ENCODE measurements around the gene UBN1.

The UBN1 gene

GRCh38 chr16:4836727-4837126 is 10.6 kb upstream of the UBN1 start:
- Mint-ChIP-seq H3K4me3 (no peak overlapping the region), H3K9me3 (no peaks in the 10 kb centered on the region), H3K36me3 (peaks cover 64% of the 10 kb centered on the region), H3K4me1 (peaks cover 13% of the 10 kb centered on the region), H3K27ac (no peak overlapping the region), H3K27me3 (no peaks in the 10 kb centered on the region)
- ATAC-seq: no peak

- H3K9me3 Mint-ChIP-seq: no peaks in the 10 kb centered on the region
- H3K27ac Mint-ChIP-seq: peak overlapping the region; percentile 27
- no peaks in the 10 kb centered on the region for H3K27me3 Mint-ChIP-seq
- H3K36me3 Mint-ChIP-seq: peaks cover 54% of the 10 kb centered on the region
- ATAC-seq: no peak
- H3K4me1 Mint-ChIP-seq: peaks cover 8% of the 10 kb centered on the region
- H3K4me3 Mint-ChIP-seq: no peak overlapping the region
These were observed 9.4 kb upstream of the UBN1 start for GRCh38 chr16:4837733-4838501.

- Mint-ChIP-seq H3K4me1 (no peaks in the 10 kb centered on the region), H3K27me3 (no peaks in the 10 kb centered on the region), H3K9me3 (no peaks in the 10 kb centered on the region), H3K27ac (no peak overlapping the region), H3K36me3 (peaks cover 58% of the 10 kb centered on the region), H3K4me3 (no peak overlapping the region)
- no peak for ATAC-seq
These were observed 7.3 kb upstream of the UBN1 start for GRCh38 chr16:4839942-4840341.

GRCh38 chr16:4840984-4841383 is 6.3 kb upstream of the UBN1 start:
- Mint-ChIP-seq H3K27ac (no peak overlapping the region), H3K4me3 (no peak overlapping the region), H3K36me3 (peaks cover 59% of the 10 kb centered on the region), H3K27me3 (no peaks in the 10 kb centered on the region), H3K4me1 (peaks cover 9% of the 10 kb centered on the region), H3K9me3 (no peaks in the 10 kb centered on the region)
- no peak for ATAC-seq

GRCh38 chr16:4846503-4846900 is 779 bp upstream of the UBN1 start:
- peak overlapping the region; percentile 96 for H3K27ac Mint-ChIP-seq
- H3K27me3 Mint-ChIP-seq: no peaks in the 10 kb centered on the region
- peaks cover 35% of the 10 kb centered on the region for H3K4me1 Mint-ChIP-seq
- peak; percentile 35 for ATAC-seq
- no peaks in the 10 kb centered on the region for H3K9me3 Mint-ChIP-seq
- peak overlapping the region; percentile 87 for H3K4me3 Mint-ChIP-seq
- peaks cover 12% of the 10 kb centered on the region for H3K36me3 Mint-ChIP-seq

GRCh38 chr16:4847774-4848587 is 700 bp downstream of the UBN1 start:
- Mint-ChIP-seq H3K9me3 (no peaks in the 10 kb centered on the region), H3K4me1 (peaks cover 45% of the 10 kb centered on the region), H3K27me3 (no peaks in the 10 kb centered on the region), H3K4me3 (peak overlapping the region; percentile 90), H3K36me3 (peaks cover 15% of the 10 kb centered on the region), H3K27ac (peak overlapping the region; percentile 96)
- peak; percentile 45 for ATAC-seq

GRCh38 chr16:4850211-4850610 is 2.9 kb downstream of the UBN1 start:
- H3K36me3 Mint-ChIP-seq: peaks cover 20% of the 10 kb centered on the region
- no peak for ATAC-seq
- H3K27ac Mint-ChIP-seq: no peak overlapping the region
- peaks cover 44% of the 10 kb centered on the region for H3K4me1 Mint-ChIP-seq
- no peaks in the 10 kb centered on the region for H3K9me3 Mint-ChIP-seq
- H3K4me3 Mint-ChIP-seq: no peak overlapping the region
- H3K27me3 Mint-ChIP-seq: no peaks in the 10 kb centered on the region

- Mint-ChIP-seq H3K36me3 (peaks cover 24% of the 10 kb centered on the region), H3K27me3 (no peaks in the 10 kb centered on the region), H3K9me3 (no peaks in the 10 kb centered on the region), H3K4me3 (no peak overlapping the region), H3K27ac (no peak overlapping the region), H3K4me1 (peaks cover 32% of the 10 kb centered on the region)
- ATAC-seq: no peak
These were observed 5.1 kb downstream of the UBN1 start for GRCh38 chr16:4852221-4852872.

- peaks cover 52% of the 10 kb centered on the region for H3K36me3 Mint-ChIP-seq
- H3K9me3 Mint-ChIP-seq: no peaks in the 10 kb centered on the region
- peaks cover 18% of the 10 kb centered on the region for H3K4me1 Mint-ChIP-seq
- no peak overlapping the region for H3K27ac Mint-ChIP-seq
- H3K27me3 Mint-ChIP-seq: no peaks in the 10 kb centered on the region
- ATAC-seq: no peak
- no peak overlapping the region for H3K4me3 Mint-ChIP-seq
These were observed 8.1 kb downstream of the UBN1 start for GRCh38 chr16:4855371-4855770.

- peaks cover 17% of the 10 kb centered on the region for H3K4me1 Mint-ChIP-seq
- H3K27ac Mint-ChIP-seq: no peak overlapping the region
- ATAC-seq: no peak
- peaks cover 56% of the 10 kb centered on the region for H3K36me3 Mint-ChIP-seq
- H3K27me3 Mint-ChIP-seq: no peaks in the 10 kb centered on the region
- no peak overlapping the region for H3K4me3 Mint-ChIP-seq
- no peaks in the 10 kb centered on the region for H3K9me3 Mint-ChIP-seq
These were observed 8.5 kb downstream of the UBN1 start for GRCh38 chr16:4855804-4856203.

GRCh38 chr16:4859190-4859899 is 12.1 kb downstream of the UBN1 start:
- H3K9me3 Mint-ChIP-seq: no peaks in the 10 kb centered on the region
- peaks cover 51% of the 10 kb centered on the region for H3K36me3 Mint-ChIP-seq
- H3K4me1 Mint-ChIP-seq: no peaks in the 10 kb centered on the region
- H3K4me3 Mint-ChIP-seq: no peak overlapping the region
- no peak overlapping the region for H3K27ac Mint-ChIP-seq
- H3K27me3 Mint-ChIP-seq: no peaks in the 10 kb centered on the region
- no peak for ATAC-seq

GRCh38 chr16:4859900-4860255 is 12.6 kb downstream of the UBN1 start:
- H3K36me3 Mint-ChIP-seq: peaks cover 51% of the 10 kb centered on the region
- no peak overlapping the region for H3K4me3 Mint-ChIP-seq
- H3K27ac Mint-ChIP-seq: no peak overlapping the region
- H3K27me3 Mint-ChIP-seq: no peaks in the 10 kb centered on the region
- H3K4me1 Mint-ChIP-seq: no peaks in the 10 kb centered on the region
- no peaks in the 10 kb centered on the region for H3K9me3 Mint-ChIP-seq
- ATAC-seq: no peak

GRCh38 chr16:4860727-4861342 is 13.6 kb downstream of the UBN1 start:
- no peaks in the 10 kb centered on the region for H3K9me3 Mint-ChIP-seq
- peaks cover 6% of the 10 kb centered on the region for H3K4me1 Mint-ChIP-seq
- H3K27me3 Mint-ChIP-seq: no peaks in the 10 kb centered on the region
- H3K27ac Mint-ChIP-seq: no peak overlapping the region
- no peak for ATAC-seq
- peaks cover 56% of the 10 kb centered on the region for H3K36me3 Mint-ChIP-seq
- H3K4me3 Mint-ChIP-seq: no peak overlapping the region

GRCh38 chr16:4862639-4863038 is 15.4 kb downstream of the UBN1 start:
- H3K27ac Mint-ChIP-seq: no peak overlapping the region
- no peaks in the 10 kb centered on the region for H3K27me3 Mint-ChIP-seq
- H3K36me3 Mint-ChIP-seq: peaks cover 58% of the 10 kb centered on the region
- H3K4me3 Mint-ChIP-seq: no peak overlapping the region
- no peaks in the 10 kb centered on the region for H3K9me3 Mint-ChIP-seq
- ATAC-seq: no peak
- H3K4me1 Mint-ChIP-seq: peaks cover 11% of the 10 kb centered on the region

- Mint-ChIP-seq H3K36me3 (peaks cover 54% of the 10 kb centered on the region), H3K4me3 (no peak overlapping the region)
- no peak for ATAC-seq
These were observed 17.4 kb downstream of the UBN1 start for GRCh38 chr16:4864728-4865127.

More at GRCh38 chr16:4864728-4865127, 17.4 kb downstream of the UBN1 start:
- Mint-ChIP-seq H3K9me3 (no peaks in the 10 kb centered on the region), H3K27me3 (no peaks in the 10 kb centered on the region), H3K27ac (no peak overlapping the region), H3K4me1 (peaks cover 21% of the 10 kb centered on the region)

Measured in stimulated activated memory B cell treated with anti-CD40 and anti-IgM and Interleukin-4, amounts not matched to agents 10 μg/mL and 1 μg/mL and 100 μg/mL, for 72 hours (primary cell).